ENCODE measurements around the gene PCAT6. TPM values are rescaled to one million over a fixed set of nuclear protein-coding genes. Genes with fewer than 3 reads are reported as not detected.

The PCAT6 gene
- total and polyA plus RNA-seq, 2 experiments from 2014 or later = 7.2 to 28.1 TPM

DNA sequence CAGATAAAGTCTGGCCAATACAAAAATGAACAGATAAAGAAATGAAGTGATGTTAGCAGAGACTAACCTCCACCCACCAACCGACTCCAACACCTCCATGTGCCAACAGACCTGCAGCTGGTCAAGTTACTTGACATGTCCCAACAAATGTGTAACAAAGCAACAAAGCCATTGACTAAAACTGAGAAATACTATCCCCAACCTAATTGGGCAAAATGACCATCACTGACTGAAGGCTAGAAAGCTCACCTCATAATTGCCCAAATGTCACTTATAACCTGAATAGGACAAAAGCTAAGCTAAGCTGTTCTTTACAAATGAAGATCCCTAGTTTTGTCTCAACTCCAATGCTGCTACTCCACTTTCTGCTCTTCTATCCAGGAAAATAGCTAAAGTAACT lies 10.0 kb upstream of the PCAT6 start:
- peaks cover 62% of the 10 kb centered on the region for H3K4me1 Mint-ChIP-seq
- Histone ChIP-seq H3K27ac (ENCODE audit: low read depth) (no peak overlapping the region), H3K36me3 (ENCODE audit: insufficient read depth) (no peaks in the 10 kb centered on the region), H3K9me2 (ENCODE audit: insufficient read depth) (no peaks in the 10 kb centered on the region), H3K4me2 (no peak overlapping the region), H3K79me2 (replicated peaks; ENCODE audit: insufficient read depth) (peaks cover 100% of the 10 kb centered on the region), H3K4me3 (no peak overlapping the region), H2AFZ (no peak overlapping the region), H3K27me3 (ENCODE audit: insufficient read depth) (no peaks in the 10 kb centered on the region), H4K20me1 (replicated peaks; ENCODE audit: insufficient read depth) (peaks cover 81% of the 10 kb centered on the region), H3K4me1 (ENCODE audit: insufficient read depth) (peaks cover 50% of the 10 kb centered on the region), H3F3A (replicated peaks; ENCODE audit: low read depth) (0 out of 2 replicates have a peak, but pooled peaks cover 5% of the 10 kb centered on the region)
- H3K27ac Mint-ChIP-seq = no peak overlapping the region; the same call in 1 of the 2 replicates
- peaks cover 19% of the 10 kb centered on the region for H3K36me3 Mint-ChIP-seq (ENCODE audit: low read depth)
- peaks cover 6% of the 10 kb centered on the region for H3K27me3 Mint-ChIP-seq (ENCODE audit: insufficient read depth, low read depth, poor library complexity)
- no peak for TF ChIP-seq ZNF114 (CRISPR knock-in tag; IDR thresholded peaks at IDR 0.05)
- no peak for TF ChIP-seq EZH2phosphoT487 (IDR thresholded peaks at IDR 0.05; ENCODE audit: unreplicated experiment)
- TF ChIP-seq, protein P1, sequence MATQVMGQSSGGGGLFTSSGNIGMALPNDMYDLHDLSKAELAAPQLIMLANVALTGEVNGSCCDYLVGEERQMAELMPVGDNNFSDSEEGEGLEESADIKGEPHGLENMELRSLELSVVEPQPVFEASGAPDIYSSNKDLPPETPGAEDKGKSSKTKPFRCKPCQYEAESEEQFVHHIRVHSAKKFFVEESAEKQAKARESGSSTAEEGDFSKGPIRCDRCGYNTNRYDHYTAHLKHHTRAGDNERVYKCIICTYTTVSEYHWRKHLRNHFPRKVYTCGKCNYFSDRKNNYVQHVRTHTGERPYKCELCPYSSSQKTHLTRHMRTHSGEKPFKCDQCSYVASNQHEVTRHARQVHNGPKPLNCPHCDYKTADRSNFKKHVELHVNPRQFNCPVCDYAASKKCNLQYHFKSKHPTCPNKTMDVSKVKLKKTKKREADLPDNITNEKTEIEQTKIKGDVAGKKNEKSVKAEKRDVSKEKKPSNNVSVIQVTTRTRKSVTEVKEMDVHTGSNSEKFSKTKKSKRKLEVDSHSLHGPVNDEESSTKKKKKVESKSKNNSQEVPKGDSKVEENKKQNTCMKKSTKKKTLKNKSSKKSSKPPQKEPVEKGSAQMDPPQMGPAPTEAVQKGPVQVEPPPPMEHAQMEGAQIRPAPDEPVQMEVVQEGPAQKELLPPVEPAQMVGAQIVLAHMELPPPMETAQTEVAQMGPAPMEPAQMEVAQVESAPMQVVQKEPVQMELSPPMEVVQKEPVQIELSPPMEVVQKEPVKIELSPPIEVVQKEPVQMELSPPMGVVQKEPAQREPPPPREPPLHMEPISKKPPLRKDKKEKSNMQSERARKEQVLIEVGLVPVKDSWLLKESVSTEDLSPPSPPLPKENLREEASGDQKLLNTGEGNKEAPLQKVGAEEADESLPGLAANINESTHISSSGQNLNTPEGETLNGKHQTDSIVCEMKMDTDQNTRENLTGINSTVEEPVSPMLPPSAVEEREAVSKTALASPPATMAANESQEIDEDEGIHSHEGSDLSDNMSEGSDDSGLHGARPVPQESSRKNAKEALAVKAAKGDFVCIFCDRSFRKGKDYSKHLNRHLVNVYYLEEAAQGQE (IDR thresholded peaks at IDR 0.05; ENCODE audit: unreplicated experiment) = no peak
- TF ChIP-seq, protein P2, sequence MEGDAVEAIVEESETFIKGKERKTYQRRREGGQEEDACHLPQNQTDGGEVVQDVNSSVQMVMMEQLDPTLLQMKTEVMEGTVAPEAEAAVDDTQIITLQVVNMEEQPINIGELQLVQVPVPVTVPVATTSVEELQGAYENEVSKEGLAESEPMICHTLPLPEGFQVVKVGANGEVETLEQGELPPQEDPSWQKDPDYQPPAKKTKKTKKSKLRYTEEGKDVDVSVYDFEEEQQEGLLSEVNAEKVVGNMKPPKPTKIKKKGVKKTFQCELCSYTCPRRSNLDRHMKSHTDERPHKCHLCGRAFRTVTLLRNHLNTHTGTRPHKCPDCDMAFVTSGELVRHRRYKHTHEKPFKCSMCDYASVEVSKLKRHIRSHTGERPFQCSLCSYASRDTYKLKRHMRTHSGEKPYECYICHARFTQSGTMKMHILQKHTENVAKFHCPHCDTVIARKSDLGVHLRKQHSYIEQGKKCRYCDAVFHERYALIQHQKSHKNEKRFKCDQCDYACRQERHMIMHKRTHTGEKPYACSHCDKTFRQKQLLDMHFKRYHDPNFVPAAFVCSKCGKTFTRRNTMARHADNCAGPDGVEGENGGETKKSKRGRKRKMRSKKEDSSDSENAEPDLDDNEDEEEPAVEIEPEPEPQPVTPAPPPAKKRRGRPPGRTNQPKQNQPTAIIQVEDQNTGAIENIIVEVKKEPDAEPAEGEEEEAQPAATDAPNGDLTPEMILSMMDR (conservative IDR thresholded peaks at IDR 0.05; ENCODE audit: low read depth in 2 of 2) = no peak
- no peak for TF ChIP-seq STAT1 (IDR thresholded peaks at IDR 0.05; ENCODE audit: unreplicated experiment)
- TF ChIP-seq, protein P3, sequence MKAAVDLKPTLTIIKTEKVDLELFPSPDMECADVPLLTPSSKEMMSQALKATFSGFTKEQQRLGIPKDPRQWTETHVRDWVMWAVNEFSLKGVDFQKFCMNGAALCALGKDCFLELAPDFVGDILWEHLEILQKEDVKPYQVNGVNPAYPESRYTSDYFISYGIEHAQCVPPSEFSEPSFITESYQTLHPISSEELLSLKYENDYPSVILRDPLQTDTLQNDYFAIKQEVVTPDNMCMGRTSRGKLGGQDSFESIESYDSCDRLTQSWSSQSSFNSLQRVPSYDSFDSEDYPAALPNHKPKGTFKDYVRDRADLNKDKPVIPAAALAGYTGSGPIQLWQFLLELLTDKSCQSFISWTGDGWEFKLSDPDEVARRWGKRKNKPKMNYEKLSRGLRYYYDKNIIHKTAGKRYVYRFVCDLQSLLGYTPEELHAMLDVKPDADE (IDR thresholded peaks at IDR 0.05) = no peak
- TF ChIP-seq CREB1 (CRISPR knock-in tag; IDR thresholded peaks at IDR 0.05; ENCODE audit: low read depth) = no peak
- TF ChIP-seq NANOG (IDR thresholded peaks at IDR 0.05; ENCODE audit: borderline replicate concordance) = no peak
- TF ChIP-seq ZNF331 (CRISPR knock-in tag; IDR thresholded peaks at IDR 0.05; ENCODE audit: low read depth) = no peak
- TF ChIP-seq JUNB (IDR thresholded peaks at IDR 0.05; ENCODE audit: unreplicated experiment) = no peak
- no peak for TF ChIP-seq EZH2 (IDR thresholded peaks at IDR 0.05; ENCODE audit: low read depth, unreplicated experiment)
- TF ChIP-seq, protein P4, sequence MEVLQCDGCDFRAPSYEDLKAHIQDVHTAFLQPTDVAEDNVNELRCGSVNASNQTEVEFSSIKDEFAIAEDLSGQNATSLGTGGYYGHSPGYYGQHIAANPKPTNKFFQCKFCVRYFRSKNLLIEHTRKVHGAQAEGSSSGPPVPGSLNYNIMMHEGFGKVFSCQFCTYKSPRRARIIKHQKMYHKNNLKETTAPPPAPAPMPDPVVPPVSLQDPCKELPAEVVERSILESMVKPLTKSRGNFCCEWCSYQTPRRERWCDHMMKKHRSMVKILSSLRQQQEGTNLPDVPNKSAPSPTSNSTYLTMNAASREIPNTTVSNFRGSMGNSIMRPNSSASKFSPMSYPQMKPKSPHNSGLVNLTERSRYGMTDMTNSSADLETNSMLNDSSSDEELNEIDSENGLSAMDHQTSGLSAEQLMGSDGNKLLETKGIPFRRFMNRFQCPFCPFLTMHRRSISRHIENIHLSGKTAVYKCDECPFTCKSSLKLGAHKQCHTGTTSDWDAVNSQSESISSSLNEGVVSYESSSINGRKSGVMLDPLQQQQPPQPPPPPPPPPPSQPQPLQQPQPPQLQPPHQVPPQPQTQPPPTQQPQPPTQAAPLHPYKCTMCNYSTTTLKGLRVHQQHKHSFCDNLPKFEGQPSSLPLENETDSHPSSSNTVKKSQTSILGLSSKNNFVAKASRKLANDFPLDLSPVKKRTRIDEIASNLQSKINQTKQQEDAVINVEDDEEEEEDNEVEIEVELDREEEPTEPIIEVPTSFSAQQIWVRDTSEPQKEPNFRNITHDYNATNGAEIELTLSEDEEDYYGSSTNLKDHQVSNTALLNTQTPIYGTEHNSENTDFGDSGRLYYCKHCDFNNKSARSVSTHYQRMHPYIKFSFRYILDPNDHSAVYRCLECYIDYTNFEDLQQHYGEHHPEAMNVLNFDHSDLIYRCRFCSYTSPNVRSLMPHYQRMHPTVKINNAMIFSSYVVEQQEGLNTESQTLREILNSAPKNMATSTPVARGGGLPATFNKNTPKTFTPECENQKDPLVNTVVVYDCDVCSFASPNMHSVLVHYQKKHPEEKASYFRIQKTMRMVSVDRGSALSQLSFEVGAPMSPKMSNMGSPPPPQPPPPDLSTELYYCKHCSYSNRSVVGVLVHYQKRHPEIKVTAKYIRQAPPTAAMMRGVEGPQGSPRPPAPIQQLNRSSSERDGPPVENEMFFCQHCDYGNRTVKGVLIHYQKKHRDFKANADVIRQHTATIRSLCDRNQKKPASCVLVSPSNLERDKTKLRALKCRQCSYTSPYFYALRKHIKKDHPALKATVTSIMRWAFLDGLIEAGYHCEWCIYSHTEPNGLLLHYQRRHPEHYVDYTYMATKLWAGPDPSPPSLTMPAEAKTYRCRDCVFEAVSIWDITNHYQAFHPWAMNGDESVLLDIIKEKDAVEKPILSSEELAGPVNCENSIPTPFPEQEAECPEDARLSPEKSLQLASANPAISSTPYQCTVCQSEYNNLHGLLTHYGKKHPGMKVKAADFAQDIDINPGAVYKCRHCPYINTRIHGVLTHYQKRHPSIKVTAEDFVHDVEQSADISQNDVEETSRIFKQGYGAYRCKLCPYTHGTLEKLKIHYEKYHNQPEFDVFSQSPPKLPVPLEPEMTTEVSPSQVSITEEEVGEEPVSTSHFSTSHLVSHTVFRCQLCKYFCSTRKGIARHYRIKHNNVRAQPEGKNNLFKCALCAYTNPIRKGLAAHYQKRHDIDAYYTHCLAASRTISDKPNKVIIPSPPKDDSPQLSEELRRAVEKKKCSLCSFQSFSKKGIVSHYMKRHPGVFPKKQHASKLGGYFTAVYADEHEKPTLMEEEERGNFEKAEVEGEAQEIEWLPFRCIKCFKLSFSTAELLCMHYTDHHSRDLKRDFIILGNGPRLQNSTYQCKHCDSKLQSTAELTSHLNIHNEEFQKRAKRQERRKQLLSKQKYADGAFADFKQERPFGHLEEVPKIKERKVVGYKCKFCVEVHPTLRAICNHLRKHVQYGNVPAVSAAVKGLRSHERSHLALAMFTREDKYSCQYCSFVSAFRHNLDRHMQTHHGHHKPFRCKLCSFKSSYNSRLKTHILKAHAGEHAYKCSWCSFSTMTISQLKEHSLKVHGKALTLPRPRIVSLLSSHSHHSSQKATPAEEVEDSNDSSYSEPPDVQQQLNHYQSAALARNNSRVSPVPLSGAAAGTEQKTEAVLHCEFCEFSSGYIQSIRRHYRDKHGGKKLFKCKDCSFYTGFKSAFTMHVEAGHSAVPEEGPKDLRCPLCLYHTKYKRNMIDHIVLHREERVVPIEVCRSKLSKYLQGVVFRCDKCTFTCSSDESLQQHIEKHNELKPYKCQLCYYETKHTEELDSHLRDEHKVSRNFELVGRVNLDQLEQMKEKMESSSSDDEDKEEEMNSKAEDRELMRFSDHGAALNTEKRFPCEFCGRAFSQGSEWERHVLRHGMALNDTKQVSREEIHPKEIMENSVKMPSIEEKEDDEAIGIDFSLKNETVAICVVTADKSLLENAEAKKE (CRISPR knock-in tag; IDR thresholded peaks at IDR 0.05) = no peak
- no peak for TF ChIP-seq POLR2AphosphoS5 (IDR thresholded peaks at IDR 0.05; ENCODE audit: low read depth)
- ATAC-seq (no peak), DNase-seq (ENCODE audit: low spot score) (no peak)
- H3K4me3 Mint-ChIP-seq = no peak overlapping the region; the same call in 2 of the 3 replicates
- no peaks in the 10 kb centered on the region for H3K9me3 Mint-ChIP-seq
